Smooth muscle cell (in vitro differentiated cells): ENCODE data around the gene SEC16A. TPM values are rescaled to one million over a fixed set of nuclear protein-coding genes. Genes with fewer than 3 reads are reported as not detected.

Experiments
- DNase-seq: peaks from one replicate; lab custom pipeline; 2025; ENCODE audit not compliant: unreplicated experiment; lab: John Stamatoyannopoulos, UW
- H2AFZ ChIP-seq: fragments of 200-600 bp; sonication (generic); 2 replicates; pipeline ENCODE4 v1.6.0; 2016; ENCODE audit warnings: antibody characterized with exemption, low read depth, mild to moderate bottlenecking
- H3F3A ChIP-seq: fragments of 200-600 bp; sonication (generic); 2 replicates; pipeline ENCODE4 v1.6.0; 2017; ENCODE audit warnings: antibody characterized with exemption, low read depth
- H3K27ac ChIP-seq: fragments of 200-600 bp; sonication (generic); 2 replicates; pipeline ENCODE4 v1.5.1; 2016; ENCODE audit warnings: low read depth, mild to moderate bottlenecking
- H3K27me3 ChIP-seq: fragments of 200-600 bp; sonication (generic); 2 replicates; pipeline ENCODE4 v1.6.1; 2016; ENCODE audit warnings: low read depth, mild to moderate bottlenecking
- H3K36me3 ChIP-seq: fragments of 200-600 bp; sonication (generic); 2 replicates; pipeline ENCODE4 v1.5.1; 2016; ENCODE audit warnings: low read depth
- H3K4me1 ChIP-seq: fragments of 200-600 bp; sonication (generic); 2 replicates; pipeline ENCODE4 v1.5.1; 2016; ENCODE audit warnings: low read depth
- H3K4me2 ChIP-seq: fragments of 200-600 bp; sonication (generic); 2 replicates; pipeline ENCODE4 v1.6.0; 2016; ENCODE audit warnings: mild to moderate bottlenecking
- H3K4me3 ChIP-seq: fragments of 200-600 bp; sonication (generic); 2 replicates; pipeline ENCODE4 v1.5.1; 2016; ENCODE audit warnings: mild to moderate bottlenecking
- H3K79me2 ChIP-seq: fragments of 200-600 bp; sonication (generic); 2 replicates; pipeline ENCODE4 v1.6.0; 2016; ENCODE audit warnings: low read depth, mild to moderate bottlenecking
- H3K9ac ChIP-seq: fragments of 200-600 bp; sonication (generic); 2 replicates; pipeline ENCODE4 v1.6.0; 2016; ENCODE audit warnings: low read depth
- H3K9me3 ChIP-seq: fragments of 200-600 bp; sonication (generic); replicated peaks from 2 replicates; pipeline ENCODE4 v1.5.1; 2016; ENCODE audit warnings: low read depth
- H4K20me1 ChIP-seq: fragments of 200-600 bp; sonication (generic); 2 replicates; pipeline ENCODE4 v1.6.0; 2016; ENCODE audit warnings: low read depth
- WGBS: methylation state at CpG from one replicate; pipeline ENCODE4 v1.1.7; 2016; ENCODE audit warnings: low lambda C conversion rate; 5-methylcytosine and 5-hydroxymethylcytosine counted together
- microRNA-seq: library from miRNA; unstranded; fragments of <30 nt; microRNA quantifications from one replicate; pipeline ENCODE4, GENCODE V29; 2016; ENCODE audit warnings: borderline number of aligned reads
- polyA plus RNA-seq: library from polyadenylated mRNA; unstranded; fragments of >200 nt; fragmentation: Nextera tagmentation; extraction: Ambion mirVana; gene quantifications from 2 replicates; pipeline ENCODE4 v1.2.1, GENCODE V29; 2016
- small RNA-seq: library from RNA; depleted of rRNA; stranded (forward); fragments of <200 nt; gene quantifications from one replicate; pipeline ENCODE3, GENCODE V24; 2014
- total RNA-seq: library from RNA; depleted of rRNA; stranded (reverse); fragments of >200 nt; gene quantifications from 2 replicates; pipeline ENCODE4 v1.2.3, GENCODE V29; 2014
- TF ChIP-seq, protein P1 (sequence below): fragments of 200-600 bp; sonication (generic); IDR thresholded peaks from 2 replicates; pipeline ENCODE4 v1.5.1; 2017; ENCODE audit warnings: borderline replicate concordance, mild to moderate bottlenecking, antibody characterized with exemption; ENCODE audit not compliant: insufficient read depth, poor library complexity, severe bottlenecking

SEC16A gene
- total and polyA plus RNA-seq, 2 experiments from 2014 or later, result 45.7 to 56.8 TPM

DNA sequence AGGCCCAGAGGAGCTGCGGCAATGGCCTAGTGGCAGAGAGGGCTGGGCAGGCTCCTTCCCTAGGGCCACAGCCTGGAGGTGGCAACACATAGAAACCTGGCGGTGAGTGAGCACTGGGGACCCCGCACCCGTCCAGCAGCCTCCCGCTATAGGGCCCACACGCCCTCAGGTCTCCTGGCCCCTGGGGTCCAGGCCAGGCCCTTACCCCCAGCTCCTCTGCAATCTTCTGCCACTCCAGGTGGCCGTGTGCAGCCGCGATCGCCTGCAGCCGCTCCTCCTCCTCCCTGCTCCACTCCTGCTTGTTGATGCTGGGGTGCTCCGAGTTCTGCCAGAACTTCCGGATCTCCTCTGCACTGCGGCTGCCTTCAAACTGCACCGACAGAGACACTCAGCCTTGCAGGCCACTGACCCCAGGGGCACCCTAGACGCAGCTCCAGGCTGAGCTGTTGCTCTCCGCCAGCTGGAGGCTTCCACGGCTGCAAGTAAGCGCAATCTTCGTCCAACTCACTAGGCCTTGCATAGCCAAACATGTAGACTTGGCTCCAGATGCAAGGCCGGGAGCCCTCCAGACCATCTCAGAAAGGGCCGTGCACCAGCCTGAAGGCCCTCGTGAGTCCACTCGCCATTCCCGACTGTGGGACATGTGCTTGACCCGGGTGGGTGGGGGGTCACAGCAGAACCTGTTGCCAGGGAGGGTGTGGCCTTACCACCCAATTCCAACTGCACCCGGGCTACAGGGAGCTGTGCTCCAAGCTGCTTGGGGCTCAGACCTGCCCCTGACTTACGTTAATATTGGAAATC is 90.9 kb downstream of the SEC16A start:
- Histone ChIP-seq H3K9ac (no peak overlapping the region), H3K79me2 (no peaks in the 10 kb centered on the region), H2AFZ (no peak overlapping the region), H3K4me3 (no peak overlapping the region), H3K27ac (no peak overlapping the region), H3K4me1 (no peaks in the 10 kb centered on the region), H3K4me2 (no peak overlapping the region), H4K20me1 (peaks cover 5% of the 10 kb centered on the region), H3F3A (no peaks in the 10 kb centered on the region), H3K36me3 (peaks cover 3% of the 10 kb centered on the region), H3K27me3 (no peaks in the 10 kb centered on the region), H3K9me3 (no peaks in the 10 kb centered on the region)
- no peak for DNase-seq
- TF ChIP-seq, protein P1, sequence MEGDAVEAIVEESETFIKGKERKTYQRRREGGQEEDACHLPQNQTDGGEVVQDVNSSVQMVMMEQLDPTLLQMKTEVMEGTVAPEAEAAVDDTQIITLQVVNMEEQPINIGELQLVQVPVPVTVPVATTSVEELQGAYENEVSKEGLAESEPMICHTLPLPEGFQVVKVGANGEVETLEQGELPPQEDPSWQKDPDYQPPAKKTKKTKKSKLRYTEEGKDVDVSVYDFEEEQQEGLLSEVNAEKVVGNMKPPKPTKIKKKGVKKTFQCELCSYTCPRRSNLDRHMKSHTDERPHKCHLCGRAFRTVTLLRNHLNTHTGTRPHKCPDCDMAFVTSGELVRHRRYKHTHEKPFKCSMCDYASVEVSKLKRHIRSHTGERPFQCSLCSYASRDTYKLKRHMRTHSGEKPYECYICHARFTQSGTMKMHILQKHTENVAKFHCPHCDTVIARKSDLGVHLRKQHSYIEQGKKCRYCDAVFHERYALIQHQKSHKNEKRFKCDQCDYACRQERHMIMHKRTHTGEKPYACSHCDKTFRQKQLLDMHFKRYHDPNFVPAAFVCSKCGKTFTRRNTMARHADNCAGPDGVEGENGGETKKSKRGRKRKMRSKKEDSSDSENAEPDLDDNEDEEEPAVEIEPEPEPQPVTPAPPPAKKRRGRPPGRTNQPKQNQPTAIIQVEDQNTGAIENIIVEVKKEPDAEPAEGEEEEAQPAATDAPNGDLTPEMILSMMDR, result no peak
- WGBS, result 97% methylated on average over 28 of the region's 28 CpGs

Small RNAs within 50 kb of the gene (microRNA-seq; reads per million reads assigned to microRNA genes)
- not detected for gene MIR4673

Small RNAs within 50 kb of the gene (small RNA-seq; reads per million reads assigned to genes)
- gene MIR4673, result not detected

Other genes with a start within 250 kb of the SEC16A start
- 8.7 TPM in 2 replicates for gene QSOX2, start 237.2 kb downstream of the SEC16A start, total RNA-seq
- 1.9 and 2.5 TPM in 2 replicates for gene QSOX2, start 237.2 kb downstream of the SEC16A start, polyA plus RNA-seq
- not detected in 2 replicates for gene CCDC187, start 178.9 kb downstream of the SEC16A start, total RNA-seq
- 0.10 TPM in 1 of 2 replicates, not detected in the other for gene CCDC187, start 178.9 kb downstream of the SEC16A start, polyA plus RNA-seq
- 17.1 and 21.1 TPM in 2 replicates for gene GPSM1, start 155.5 kb downstream of the SEC16A start, total RNA-seq
- gene GPSM1, start 155.5 kb downstream of the SEC16A start, polyA plus RNA-seq, result 42.8 and 45.9 TPM in 2 replicates
- 9.5 and 19.0 TPM in 2 replicates for gene DNLZ, start 119.3 kb downstream of the SEC16A start, total RNA-seq
- 31.5 and 41.5 TPM in 2 replicates for gene DNLZ, start 119.3 kb downstream of the SEC16A start, polyA plus RNA-seq
- 0.94 and 1.2 TPM in 2 replicates for gene CARD9, start 109.4 kb downstream of the SEC16A start, total RNA-seq
- gene CARD9, start 109.4 kb downstream of the SEC16A start, polyA plus RNA-seq, result 1.9 and 3.0 TPM in 2 replicates
- 1.6 and 4.2 TPM in 2 replicates for gene SNAPC4, start 82.9 kb downstream of the SEC16A start, total RNA-seq
- 8.1 and 9.0 TPM in 2 replicates for gene SNAPC4, start 82.9 kb downstream of the SEC16A start, polyA plus RNA-seq
- 28.9 and 47.6 TPM in 2 replicates for gene ENTR1, start 72.4 kb downstream of the SEC16A start, total RNA-seq
- 25.4 and 29.7 TPM in 2 replicates for gene ENTR1, start 72.4 kb downstream of the SEC16A start, polyA plus RNA-seq
- 39.1 and 39.8 TPM in 2 replicates for gene PMPCA, start 72.4 kb downstream of the SEC16A start, total RNA-seq
- gene PMPCA, start 72.4 kb downstream of the SEC16A start, polyA plus RNA-seq, result 73.0 and 75.7 TPM in 2 replicates
- 2.8 and 6.5 TPM in 2 replicates for gene INPP5E, start 43.2 kb downstream of the SEC16A start, total RNA-seq
- 7.7 and 10.9 TPM in 2 replicates for gene INPP5E, start 43.2 kb downstream of the SEC16A start, polyA plus RNA-seq
- 7.8 and 13.2 TPM in 2 replicates for gene NOTCH1, start 63.0 kb upstream of the SEC16A start, total RNA-seq
- 7.2 and 11.4 TPM in 2 replicates for gene NOTCH1, start 63.0 kb upstream of the SEC16A start, polyA plus RNA-seq
- 60.3 and 61.8 TPM in 2 replicates for gene EGFL7, start 179.9 kb upstream of the SEC16A start, total RNA-seq
- gene EGFL7, start 179.9 kb upstream of the SEC16A start, polyA plus RNA-seq, result 196 and 239 TPM in 2 replicates
- gene AGPAT2, start 204.4 kb upstream of the SEC16A start, total RNA-seq, result 42.9 and 48.6 TPM in 2 replicates
- 105 and 122 TPM in 2 replicates for gene AGPAT2, start 204.4 kb upstream of the SEC16A start, polyA plus RNA-seq
- gene DIPK1B, start 229.5 kb upstream of the SEC16A start, total RNA-seq, result 14.6 and 25.5 TPM in 2 replicates
- gene DIPK1B, start 229.5 kb upstream of the SEC16A start, polyA plus RNA-seq, result 57.8 and 58.5 TPM in 2 replicates